ENCODE measurements around the gene NT5DC1. TPM values are rescaled to one million over a fixed set of nuclear protein-coding genes. Genes with fewer than 3 reads are reported as not detected.
"Not testable (repeated sequence)": the region's sequence is repeated elsewhere in the genome, so short reads cannot be mapped to it uniquely, and the experiment has no call there.

NT5DC1 gene
- total RNA-seq, 1 donor from 2014 or later: 38.8 TPM

GRCh38 chr6:116284984-116285383, 184.3 kb downstream of the NT5DC1 start:
- intact Hi-C loops (cut with DNase I): loop anchor here (10.0 kb wide), 1 partner anchor 160 kb away; no protein-coding TSS in a partner anchor
- DNase-seq (ENCODE audit: low spot score): not testable (repeated sequence)

- intact Hi-C loops (cut with DNase I): loop anchor here (10.0 kb wide), 1 partner anchor 158 kb away; no protein-coding TSS in a partner anchor
- no peak for DNase-seq (ENCODE audit: low spot score)
Observed at GRCh38 chr6:116286773-116287358, 186.2 kb downstream of the NT5DC1 start.

GRCh38 chr6:116287689-116288282, 187.1 kb downstream of the NT5DC1 start:
- intact Hi-C loops (cut with DNase I): loop anchor here (2.0 to 10.0 kb wide), 2 partner anchors 157 to 245 kb away; no protein-coding TSS in a partner anchor
- DNase-seq (ENCODE audit: low spot score): no peak

GRCh38 chr6:116289876-116290275, 189.2 kb downstream of the NT5DC1 start:
- intact Hi-C loops (cut with DNase I): loop anchor here (2.0 to 10.0 kb wide), 2 partner anchors 155 to 243 kb away; no protein-coding TSS in a partner anchor
- no peak for DNase-seq (ENCODE audit: low spot score)

GRCh38 chr6:116290799-116291198, 190.1 kb downstream of the NT5DC1 start:
- intact Hi-C loops (cut with DNase I): no loop called here
- no peak for DNase-seq (ENCODE audit: low spot score)

GRCh38 chr6:116291701-116292396, 191.2 kb downstream of the NT5DC1 start:
- DNase-seq (ENCODE audit: low spot score): no peak
- intact Hi-C loops (cut with DNase I): no loop called here

- intact Hi-C loops (cut with DNase I): no loop called here
- DNase-seq (ENCODE audit: low spot score): no peak
Observed at GRCh38 chr6:116292553-116292952, 191.9 kb downstream of the NT5DC1 start.

- intact Hi-C loops (cut with DNase I): no loop called here
- DNase-seq (ENCODE audit: low spot score): no peak
Observed at GRCh38 chr6:116298273-116298672, 197.6 kb downstream of the NT5DC1 start.

GRCh38 chr6:116298973-116299372, 198.3 kb downstream of the NT5DC1 start:
- no peak for DNase-seq (ENCODE audit: low spot score)
- intact Hi-C loops (cut with DNase I): no loop called here

Other genes starting within 250 kb of the NT5DC1 start
- gene FRK, start 40.0 kb upstream of the NT5DC1 start, total RNA-seq: 2.6 TPM
- 3.3 TPM for gene COL10A1, start 25.3 kb downstream of the NT5DC1 start, total RNA-seq
- 29.7 TPM for gene TSPYL4, start 153.2 kb downstream of the NT5DC1 start, total RNA-seq
- gene TSPYL1, start 179.1 kb downstream of the NT5DC1 start, total RNA-seq: 125 TPM

All from cardiac septum (tissue), 1 donor.